Glomerular endothelial cell (primary cell): Measurements from ENCODE around the gene C1orf116. TPM values are rescaled to one million over a fixed set of nuclear protein-coding genes. Genes with fewer than 3 reads are reported as not detected.
"Not testable (repeated sequence)": the region's sequence is repeated elsewhere in the genome, so short reads cannot be mapped to it uniquely, and the experiment has no call there.

Experiments
- DNase-seq: peaks from one replicate; pipeline ENCODE4 v3.0.0-alpha.2; 2011; ENCODE audit warnings: low read depth, low spot score; ENCODE audit errors: extremely low read depth
- total RNA-seq: library from RNA; depleted of rRNA; stranded (reverse); fragments of >200 nt; gene quantifications from 2 replicates; pipeline ENCODE4 v1.2.3, GENCODE V29; 2015

C1orf116 gene
- total RNA-seq, 1 donor from 2014 or later = not detected

DNA sequence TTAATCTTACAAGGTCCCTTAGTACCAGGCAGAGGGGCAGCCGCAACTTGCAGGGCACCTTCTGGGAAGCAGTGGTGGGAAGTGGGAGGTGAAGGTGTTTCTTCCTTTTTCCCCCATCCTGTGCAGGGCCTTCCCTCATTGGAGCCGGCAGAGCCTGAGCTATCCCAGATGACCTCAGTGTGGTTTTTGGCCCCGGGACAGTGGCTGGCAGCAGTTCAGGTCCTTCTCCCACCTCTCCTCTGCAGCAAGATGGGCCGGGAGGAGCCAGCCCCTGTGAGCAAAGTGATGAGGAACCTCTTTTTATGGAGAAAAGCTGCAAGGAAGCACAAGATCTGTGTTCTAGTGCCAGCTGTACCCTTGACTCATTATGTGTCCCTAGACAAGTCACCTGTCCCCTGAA lies 27.3 kb upstream of the C1orf116 start:
- no peak for DNase-seq

DNA sequence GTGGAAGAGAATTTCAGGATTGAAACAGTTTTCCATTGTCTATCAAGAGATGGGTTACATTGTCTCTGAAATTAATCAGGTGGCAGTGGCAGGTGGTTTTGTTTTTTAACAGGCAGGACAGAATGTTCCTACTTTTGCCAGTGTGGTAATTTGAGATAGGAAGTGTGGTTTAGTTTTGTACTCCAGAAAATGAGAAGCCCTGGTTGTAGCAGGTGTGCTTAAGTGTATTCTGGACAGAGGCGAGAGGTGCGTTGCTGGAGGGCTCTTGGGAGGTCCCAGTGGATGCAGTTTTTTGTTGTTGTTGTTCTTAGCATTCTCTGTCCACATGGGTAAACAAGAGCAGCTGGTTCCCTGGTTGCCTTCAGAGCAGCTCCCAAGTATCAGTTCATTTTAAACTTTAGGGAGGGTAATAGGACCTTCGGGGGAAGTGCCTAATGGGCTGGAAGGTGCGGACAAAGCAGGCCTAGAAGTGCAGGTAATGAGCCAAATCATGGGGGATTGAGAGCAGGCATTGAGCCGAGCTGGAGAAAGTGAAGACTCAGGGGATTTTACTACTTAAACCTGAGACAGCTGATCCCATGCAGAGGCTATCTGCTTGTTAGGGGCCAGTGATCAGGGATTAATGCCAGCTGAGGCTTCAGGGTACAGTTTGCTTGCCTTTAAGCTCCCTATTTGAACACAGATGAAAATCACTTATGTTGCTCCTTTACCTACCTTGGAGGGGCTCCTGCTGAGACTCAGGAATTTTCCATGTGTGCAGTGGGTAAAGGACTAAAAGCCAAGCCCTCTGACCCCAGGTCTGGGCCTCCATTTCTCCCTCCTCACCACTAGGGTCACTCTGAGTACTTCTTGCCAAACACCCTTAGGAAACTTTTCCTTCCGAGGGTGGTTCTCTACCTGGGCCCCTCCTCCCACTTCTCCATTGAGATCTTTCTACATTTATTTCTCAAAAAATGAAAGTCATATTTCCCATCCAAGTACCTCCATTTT lies 26.6 kb upstream of the C1orf116 start:
- no peak for DNase-seq

GRCh38 chr1:207058252-207058651 lies 25.7 kb upstream of the C1orf116 start:
- DNase-seq = no peak

DNA sequence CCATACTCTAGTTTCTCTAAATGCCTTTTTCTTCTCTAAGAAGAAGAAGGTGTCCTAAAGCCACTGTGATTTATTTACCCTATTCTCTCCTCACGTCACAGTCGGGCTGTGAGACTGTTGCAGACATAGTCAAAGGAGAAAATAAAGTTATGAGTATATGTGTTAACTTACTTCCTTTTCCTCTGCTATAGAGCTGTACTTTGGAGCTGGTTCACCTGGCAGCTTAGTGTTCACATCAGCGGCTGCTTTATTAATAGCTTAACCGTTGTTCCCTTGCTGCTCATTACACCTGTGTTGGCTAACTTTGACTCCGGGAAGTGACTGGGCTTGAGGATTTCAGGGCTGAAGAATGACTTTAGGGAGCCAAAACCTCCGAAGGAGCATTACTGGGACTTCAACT lies 24.1 kb upstream of the C1orf116 start:
- DNase-seq = no peak

GRCh38 chr1:207055386-207056001 lies 22.9 kb upstream of the C1orf116 start:
- DNase-seq = no peak

GRCh38 chr1:207054491-207054890 lies 21.9 kb upstream of the C1orf116 start:
- DNase-seq = no peak

DNA sequence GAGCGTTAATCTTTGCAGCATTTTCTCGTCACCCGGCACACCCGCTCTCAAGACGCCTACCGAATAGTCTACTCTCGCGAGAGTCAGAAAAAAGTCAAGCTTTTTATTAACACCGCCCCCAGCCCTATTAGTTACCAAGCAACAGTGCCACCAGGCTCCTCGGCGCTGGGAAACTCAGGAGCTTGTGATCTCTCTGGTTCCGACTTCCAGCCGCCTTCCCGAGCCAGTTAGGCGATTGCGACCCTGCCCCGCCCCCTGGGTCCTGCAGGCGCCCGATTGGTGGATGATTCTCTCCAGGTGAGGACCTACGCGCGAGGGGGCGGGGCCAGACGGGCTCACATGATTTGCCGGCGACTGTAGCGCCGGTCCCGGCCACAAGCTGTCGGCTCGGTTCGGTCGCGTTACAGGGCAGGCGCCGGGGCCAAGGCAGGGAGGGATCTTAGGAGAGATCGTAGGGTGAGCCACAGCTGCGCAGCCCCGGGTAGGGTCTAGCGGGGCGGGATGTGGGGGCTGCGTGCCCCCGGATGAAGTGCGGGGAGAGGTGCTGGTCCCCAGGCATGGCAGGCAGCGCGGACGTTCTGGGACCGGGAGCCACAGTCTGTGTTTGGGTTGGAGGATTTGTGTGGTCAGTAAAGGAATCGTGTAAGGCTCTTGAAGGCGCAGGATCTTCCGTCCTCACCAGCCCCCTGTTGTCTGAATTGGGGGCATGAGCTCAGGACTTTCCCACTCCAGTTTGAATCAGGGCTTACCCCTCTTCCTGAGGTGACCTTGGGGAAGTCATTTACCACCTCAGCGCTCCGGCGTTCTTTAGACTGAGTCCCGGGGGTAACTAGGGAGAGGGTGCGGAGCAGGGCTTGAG lies 20.6 kb upstream of the C1orf116 start, which contains the start of gene PFKFB2:
PFKFB2 (plus strand) TSS at position 365 of the 859 bp plus-strand sequence. CDS start 1,443 bp downstream, outside the sequence.
- DNase-seq = peak; percentile 74

DNA sequence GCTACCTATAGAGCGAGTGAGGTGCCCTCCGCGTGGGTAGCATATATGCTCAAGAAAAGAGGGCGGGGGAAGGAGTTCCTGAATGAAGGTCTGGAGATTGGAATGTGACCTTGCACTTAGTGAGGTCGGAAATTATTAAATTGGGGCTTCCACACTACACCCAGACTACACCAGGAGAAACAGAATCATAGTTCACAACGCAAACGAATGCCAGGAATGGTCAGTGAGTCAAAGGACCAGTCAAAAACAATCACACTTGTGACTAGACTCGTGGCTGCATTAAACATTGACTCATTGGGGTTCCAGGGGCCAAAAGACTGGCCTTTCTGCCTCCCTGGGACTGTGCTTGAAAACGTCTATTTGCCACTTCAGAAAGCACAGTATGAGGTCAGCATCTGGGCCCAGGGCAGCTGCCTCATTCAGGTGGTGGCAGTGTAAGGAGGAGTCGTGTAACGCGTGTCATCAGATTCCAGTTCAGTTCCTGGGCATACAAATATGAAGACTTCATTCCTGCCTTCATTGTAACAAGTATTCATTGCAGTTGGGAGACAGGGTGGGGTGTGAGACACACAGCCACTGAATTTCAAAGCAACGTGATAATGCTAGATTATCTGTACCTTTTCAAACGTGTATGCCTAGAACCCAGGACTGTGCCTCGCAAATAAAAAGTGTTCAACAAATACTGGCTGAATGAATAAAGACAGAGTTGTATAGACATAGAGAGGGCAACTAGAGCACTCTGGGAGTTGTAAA lies 18.8 kb upstream of the C1orf116 start, which contains the start of gene YOD1:
YOD1 (minus strand) TSS at position 18 of the 753 bp plus-strand sequence. CDS start 178 bp downstream, outside the sequence.
- DNase-seq = no peak

DNA sequence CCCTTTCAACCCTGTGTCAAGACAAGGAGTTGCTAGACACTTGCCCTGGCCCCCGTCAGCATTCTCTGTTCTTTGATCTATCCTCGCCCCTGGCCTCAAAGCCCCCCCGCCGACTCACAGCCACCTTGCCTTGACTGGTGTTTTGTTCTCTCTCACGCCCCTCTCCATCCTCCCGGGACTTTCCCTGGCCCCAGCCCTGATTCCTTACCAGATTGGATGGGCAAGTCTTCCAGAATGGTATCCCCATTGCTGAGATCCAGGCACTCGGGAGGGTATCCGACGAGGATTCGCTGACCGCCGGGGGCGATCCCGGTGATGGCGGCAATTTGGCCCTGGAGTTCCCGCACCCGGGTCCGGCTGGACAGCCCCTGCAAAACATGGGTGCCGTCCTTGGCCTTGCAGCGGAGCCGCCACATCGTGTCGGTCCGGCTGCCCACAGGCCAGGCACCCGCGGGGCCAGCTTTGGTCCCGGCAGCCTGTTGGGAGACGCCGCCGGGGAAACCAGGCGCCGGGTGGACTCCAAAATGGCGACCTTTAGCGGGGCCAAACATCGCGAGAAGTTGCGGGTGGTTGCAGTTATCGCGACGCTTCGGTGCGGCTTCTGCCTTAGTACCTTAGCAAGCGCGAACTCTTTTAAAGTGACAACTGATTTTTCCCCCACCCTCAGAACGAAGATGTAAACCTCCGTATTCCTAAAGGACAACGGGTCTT lies 18.1 kb upstream of the C1orf116 start:
- peak; percentile 71 for DNase-seq

DNA sequence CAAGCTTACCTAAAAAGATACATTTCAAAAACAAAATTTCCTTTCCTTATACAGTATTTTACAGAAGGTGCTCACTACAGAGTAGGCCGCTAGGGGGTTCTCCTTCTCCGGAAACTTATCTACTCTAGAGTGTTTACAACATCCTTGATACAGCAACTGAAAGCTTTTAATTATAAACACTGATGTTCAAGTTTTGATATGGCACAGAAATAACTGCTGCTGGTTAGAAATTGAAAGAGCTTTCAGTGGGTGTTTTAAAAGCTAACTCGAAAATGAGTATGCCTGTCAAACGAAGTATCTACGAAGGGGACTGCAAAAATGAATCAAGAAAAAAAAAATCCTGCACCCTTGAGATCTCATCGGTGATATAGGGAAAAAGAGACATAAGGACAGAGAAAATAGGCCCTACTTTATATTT lies 17.4 kb upstream of the C1orf116 start:
- DNase-seq = no peak

- DNase-seq = no peak
Observed at GRCh38 chr1:207049514-207049913, 17.0 kb upstream of the C1orf116 start.

DNA sequence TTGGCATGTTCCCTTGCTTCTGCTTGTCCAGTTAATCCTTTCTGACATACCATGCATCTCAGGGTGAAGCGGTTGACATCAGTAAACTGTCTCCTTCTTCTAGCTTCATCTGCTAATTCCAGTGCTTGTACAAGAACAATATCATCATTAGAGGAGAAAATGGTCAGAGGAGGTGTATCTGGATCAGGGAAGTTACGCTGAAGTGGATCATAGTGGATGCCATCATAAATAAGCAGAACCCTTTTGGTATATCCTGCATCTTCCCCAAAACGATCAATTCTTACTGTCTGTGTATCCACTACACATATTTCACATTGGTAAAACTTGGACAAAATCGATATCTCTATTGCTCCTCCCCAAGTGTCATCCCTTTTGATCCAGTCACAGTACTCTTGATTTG lies 16.5 kb upstream of the C1orf116 start:
- DNase-seq = no peak

GRCh38 chr1:207048041-207048440 lies 15.5 kb upstream of the C1orf116 start:
- DNase-seq = no peak

- DNase-seq = no peak
Observed at GRCh38 chr1:207047505-207047904, 14.9 kb upstream of the C1orf116 start.

DNA sequence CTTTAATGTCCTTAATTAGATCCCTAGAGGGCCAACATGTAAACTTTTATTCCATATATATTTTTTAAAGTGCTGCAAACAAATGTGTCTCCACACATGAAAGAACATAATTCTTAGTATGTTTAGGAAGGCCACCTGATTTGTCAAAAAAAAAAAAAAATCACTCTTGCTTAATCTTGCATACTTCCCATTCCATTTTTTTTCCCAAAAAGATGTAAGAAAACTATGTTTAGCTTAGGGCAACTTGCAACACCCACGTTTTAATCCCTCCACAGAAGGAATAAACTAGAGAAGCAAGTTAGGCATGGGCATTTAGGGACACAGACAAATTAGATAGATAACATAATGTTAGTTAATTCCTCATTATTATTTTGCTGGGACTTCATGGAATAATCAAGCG lies 12.9 kb upstream of the C1orf116 start:
- no peak for DNase-seq

DNA sequence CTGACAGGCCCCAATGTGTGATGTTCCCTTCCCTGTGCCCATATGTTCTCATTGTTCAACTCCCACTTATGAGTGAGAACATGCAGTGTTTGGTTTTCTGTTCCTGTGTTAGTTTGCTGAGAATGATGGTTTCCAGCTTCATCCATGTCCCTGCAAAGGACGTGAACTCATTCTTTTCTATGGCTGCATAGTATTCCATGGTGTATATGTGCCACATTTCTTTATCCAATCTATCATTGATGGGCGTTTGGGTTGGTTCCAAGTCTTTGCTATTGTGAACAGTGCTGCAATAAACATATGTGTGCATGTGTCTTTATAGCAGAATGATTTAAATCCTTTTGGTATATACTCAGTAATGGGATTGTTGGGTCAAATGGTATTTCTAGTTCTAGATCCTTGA lies 8.8 kb upstream of the C1orf116 start:
- DNase-seq = not testable (repeated sequence)

DNA sequence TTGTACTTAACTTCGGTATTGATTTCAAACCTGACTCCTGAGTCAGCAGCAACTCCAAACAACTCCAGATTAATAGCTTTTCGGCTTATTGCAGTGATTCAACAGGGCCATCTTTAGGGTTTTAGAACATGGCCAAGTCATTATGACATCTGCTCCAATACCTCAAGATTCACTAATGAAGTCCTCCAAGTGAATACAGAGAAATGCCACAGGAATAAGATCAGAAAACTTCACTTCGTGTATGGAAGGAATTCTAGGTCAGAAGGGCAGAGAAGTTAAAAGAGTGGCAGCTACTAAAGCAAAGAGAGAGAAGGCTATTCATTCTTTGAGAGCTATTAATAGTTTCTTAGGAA lies 7.6 kb upstream of the C1orf116 start:
- DNase-seq = no peak

- DNase-seq = no peak
Observed at GRCh38 chr1:207039380-207040180, 7.0 kb upstream of the C1orf116 start.

DNA sequence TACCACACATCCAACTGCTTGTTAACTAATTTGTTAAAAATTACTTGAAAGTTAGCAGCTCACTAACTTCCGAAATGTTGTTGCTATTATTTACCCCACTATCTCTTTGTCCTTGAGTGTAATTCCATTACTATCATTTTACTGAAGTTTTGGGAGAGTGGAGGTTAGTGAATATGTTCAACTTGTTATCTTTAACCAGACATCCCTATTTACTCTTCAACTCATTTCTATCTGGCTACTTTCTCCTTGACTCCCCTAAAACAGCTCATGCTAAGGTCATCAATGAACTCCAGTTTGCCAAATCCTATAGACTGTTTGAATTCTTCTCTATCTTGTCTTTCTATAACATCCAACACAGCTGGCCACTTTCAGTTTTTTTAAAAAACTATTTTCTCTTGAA lies 4.3 kb upstream of the C1orf116 start:
- no peak for DNase-seq
